H9 (cell line): ENCODE measurements around the gene STARD7. TPM values are rescaled to one million over a fixed set of nuclear protein-coding genes. Genes with fewer than 3 reads are reported as not detected.

Source experiments
- DNase-seq: peaks from one replicate; pipeline ENCODE4 v3.0.0-alpha.2; 2017
- H2AFZ ChIP-seq: one replicate; pipeline ENCODE4 v1.6.1; 2013; ENCODE audit warnings: mild to moderate bottlenecking, low read length, control low read depth, moderate library complexity
- H2AK5ac ChIP-seq: 2 replicates; pipeline ENCODE4 v1.6.1; 2013; ENCODE audit warnings: low read length, control low read depth, mixed read lengths; ENCODE audit not compliant: insufficient read length
- H2BK120ac ChIP-seq: one replicate; pipeline ENCODE4 v1.6.1; 2013; ENCODE audit warnings: low read depth, mild to moderate bottlenecking, low read length, control low read depth, inconsistent platforms; ENCODE audit not compliant: poor library complexity, severe bottlenecking
- H2BK12ac ChIP-seq: 2 replicates; pipeline ENCODE4 v1.6.1; 2013; ENCODE audit warnings: low read length, control low read depth, mixed read lengths, low read depth; ENCODE audit not compliant: insufficient read length
- H2BK15ac ChIP-seq: 2 replicates; pipeline ENCODE4 v1.6.1; 2013; ENCODE audit warnings: low read depth, low read length, control low read depth
- H2BK20ac ChIP-seq: one replicate; pipeline ENCODE4 v1.6.1; 2013; ENCODE audit warnings: low read depth, mild to moderate bottlenecking, low read length, control low read depth, inconsistent platforms; ENCODE audit not compliant: poor library complexity, severe bottlenecking
- H2BK5ac ChIP-seq: 2 replicates; pipeline ENCODE4 v1.6.1; 2013; ENCODE audit warnings: low read length, control low read depth, mixed read lengths; ENCODE audit not compliant: insufficient read length
- H3K14ac ChIP-seq: 2 replicates; pipeline ENCODE4 v1.6.1; 2013; ENCODE audit warnings: low read length, control low read depth; ENCODE audit not compliant: insufficient read depth
- H3K18ac ChIP-seq: 2 replicates; pipeline ENCODE4 v1.6.1; 2013; ENCODE audit warnings: low read depth, mild to moderate bottlenecking, mixed read lengths, low read length, control low read depth; ENCODE audit not compliant: insufficient read length
- H3K23ac ChIP-seq: 2 replicates; pipeline ENCODE4 v1.6.1; 2013; ENCODE audit warnings: low read length, control low read depth, mixed read lengths, low read depth; ENCODE audit not compliant: insufficient read length
- H3K23me2 ChIP-seq: 2 replicates; pipeline ENCODE4 v1.6.1; 2013; ENCODE audit warnings: low read depth, mild to moderate bottlenecking, mixed read lengths, low read length, control low read depth; ENCODE audit not compliant: insufficient read length, poor library complexity, severe bottlenecking
- H3K27ac ChIP-seq: 2 replicates; pipeline ENCODE4 v1.5.1; 2013; ENCODE audit warnings: low read length, control low read depth, mixed read lengths, low read depth; ENCODE audit not compliant: insufficient read length
- H3K27me3 ChIP-seq: 2 replicates; pipeline ENCODE4 v1.6.1; 2013; ENCODE audit warnings: low read length, control low read depth, inconsistent platforms; ENCODE audit not compliant: insufficient read depth
- H3K4ac ChIP-seq: 2 replicates; pipeline ENCODE4 v1.6.1; 2013; ENCODE audit warnings: low read depth, mild to moderate bottlenecking, control low read depth, inconsistent platforms, low read length, moderate library complexity
- H3K4me1 ChIP-seq: 2 replicates; pipeline ENCODE4 v1.6.1; 2013; ENCODE audit warnings: low read length, control low read depth, inconsistent platforms; ENCODE audit not compliant: insufficient read depth
- H3K4me2 ChIP-seq: 2 replicates; pipeline ENCODE4 v1.6.1; 2013; ENCODE audit warnings: low read length, control low read depth, mixed read lengths; ENCODE audit not compliant: insufficient read length, insufficient read depth
- H3K56ac ChIP-seq: 2 replicates; pipeline ENCODE4 v1.6.1; 2013; ENCODE audit warnings: low read depth, mild to moderate bottlenecking, mixed read lengths, low read length, control low read depth; ENCODE audit not compliant: insufficient read length
- H3K79me1 ChIP-seq: 2 replicates; pipeline ENCODE4 v1.6.1; 2013; ENCODE audit warnings: low read depth, mild to moderate bottlenecking, moderate library complexity, low read length, control low read depth, inconsistent platforms; ENCODE audit not compliant: insufficient read depth, poor library complexity, severe bottlenecking
- H3K79me2 ChIP-seq: 2 replicates; pipeline ENCODE4 v1.6.1; 2013; ENCODE audit warnings: low read length, control low read depth, inconsistent platforms; ENCODE audit not compliant: insufficient read depth
- H3K9ac ChIP-seq: 2 replicates; pipeline ENCODE4 v1.6.1; 2013; ENCODE audit warnings: low read length, control low read depth, mixed read lengths; ENCODE audit not compliant: insufficient read length; ENCODE audit errors: extremely low read depth
- H3K9me3 ChIP-seq: one replicate; pipeline ENCODE4 v1.6.1; 2013; ENCODE audit warnings: low read depth, low read length, inconsistent platforms; ENCODE audit not compliant: control insufficient read depth
- H3T11ph ChIP-seq: one replicate; pipeline ENCODE4 v1.6.1; 2013; ENCODE audit warnings: mild to moderate bottlenecking, low read length, control low read depth, inconsistent platforms
- H4K20me1 ChIP-seq: one replicate; pipeline ENCODE4 v1.6.1; 2013; ENCODE audit not compliant: control insufficient read depth, insufficient read length, insufficient read depth
- H4K5ac ChIP-seq: 2 replicates; pipeline ENCODE4 v1.6.1; 2013; ENCODE audit warnings: low read depth, mild to moderate bottlenecking, mixed read lengths, low read length, control low read depth; ENCODE audit not compliant: insufficient read length
- H4K8ac ChIP-seq: replicated peaks from 2 replicates; pipeline ENCODE4 v1.6.1; 2013; ENCODE audit warnings: low read length, control low read depth, mixed read lengths, low read depth; ENCODE audit not compliant: insufficient read length
- H4K91ac ChIP-seq: 2 replicates; pipeline ENCODE4 v1.6.1; 2013; ENCODE audit warnings: low read depth, mild to moderate bottlenecking, moderate library complexity, mixed read lengths, low read length, control low read depth; ENCODE audit not compliant: insufficient read length
- H3K27ac Mint-ChIP-seq, 3 experiments: 2 replicates in 2 of 3; 3 replicates in 1 of 3; pipeline ENCODE4 v1.8.0; 2020 to 2021; ENCODE audit warnings: mixed read lengths in 3 of 3, mild to moderate bottlenecking in 1 of 3, moderate library complexity in 1 of 3
- H3K27me3 Mint-ChIP-seq: 2 replicates; pipeline ENCODE4 v1.8.0; 2021; ENCODE audit warnings: low read depth, mild to moderate bottlenecking, moderate library complexity, mixed read lengths
- H3K36me3 Mint-ChIP-seq, 3 experiments: 2 replicates in 2 of 3; 3 replicates in 1 of 3; pipeline ENCODE4 v1.8.0; 2020 to 2021; ENCODE audit warnings: low read depth in 3 of 3, mixed read lengths in 3 of 3; ENCODE audit not compliant: insufficient read depth in 1 of 3
- H3K4me1 Mint-ChIP-seq, 2 experiments: 2 replicates each; pipeline ENCODE4 v1.8.0; 2020; ENCODE audit warnings: mixed read lengths in 2 of 2
- H3K4me3 Mint-ChIP-seq, 2 experiments: 2 replicates in 1 of 2; 3 replicates in 1 of 2; pipeline ENCODE4 v1.8.0; 2020 to 2021; ENCODE audit warnings: mild to moderate bottlenecking in 2 of 2, mixed read lengths in 2 of 2, moderate library complexity in 1 of 2
- H3K9me3 Mint-ChIP-seq, 2 experiments: 2 replicates in 1 of 2; 3 replicates in 1 of 2; pipeline ENCODE4 v1.8.0; 2020; ENCODE audit warnings: mild to moderate bottlenecking in 2 of 2, mixed read lengths in 2 of 2, moderate library complexity in 1 of 2
- CTCF ChIP-seq: fragments of 200-600 bp; sonication (generic); conservative IDR thresholded peaks from 3 replicates; pipeline ENCODE4 v1.8.0; 2021; ENCODE audit warnings: antibody characterized with exemption, mild to moderate bottlenecking
- WGBS: extraction: QIAGEN DNeasy Blood & Tissue Kit; methylation state at CpG from one replicate; pipeline ENCODE4 v1.1.7; 2013; ENCODE audit warnings: missing lambda C conversion rate, low lambda C conversion rate, mixed read lengths; ENCODE audit not compliant: insufficient read length; ENCODE audit errors: extremely low coverage; 5-methylcytosine and 5-hydroxymethylcytosine counted together
- total RNA-seq: library from RNA; stranded (reverse); gene quantifications from 2 replicates; pipeline ENCODE4 v1.2.1, GENCODE V29; 2021

The STARD7 gene
- total RNA-seq, 1 experiment from 2014 or later, result 212 TPM

- Histone ChIP-seq H2AK5ac (no peak overlapping the region), H3K14ac (no peak overlapping the region), H4K20me1 (no peaks in the 10 kb centered on the region), H3K23me2 (no peaks in the 10 kb centered on the region), H2BK120ac (no peak overlapping the region), H3K56ac (no peak overlapping the region), H4K91ac (no peak overlapping the region), H3K23ac (no peak overlapping the region), H3K9ac (no peak overlapping the region), H3K9me3 (no peaks in the 10 kb centered on the region), H3K18ac (no peak overlapping the region), H4K5ac (no peak overlapping the region), H3T11ph (no peak overlapping the region), H3K79me1 (no peaks in the 10 kb centered on the region), H2BK5ac (no peak overlapping the region), H3K27me3 (no peaks in the 10 kb centered on the region), H4K8ac (no peak overlapping the region), H2BK12ac (no peak overlapping the region), H2AFZ (no peak overlapping the region), H3K4me2 (no peak overlapping the region), H3K4me1 (no peaks in the 10 kb centered on the region), H3K79me2 (no peaks in the 10 kb centered on the region), H3K27ac (no peak overlapping the region), H3K4ac (no peak overlapping the region), H2BK15ac (no peak overlapping the region), H2BK20ac (no peak overlapping the region)
- no peak overlapping the region for H3K27ac Mint-ChIP-seq
- peaks cover 14% of the 10 kb centered on the region for H3K27me3 Mint-ChIP-seq
- no peak overlapping the region; a peak in 1 of 5 replicates for H3K4me3 Mint-ChIP-seq
- no CpG with 5 or more reads among the region's 9 CpGs for WGBS
- DNase-seq, result no peak
- peaks cover 10 to 14% of the 10 kb centered on the region in 2 experiments for H3K4me1 Mint-ChIP-seq
- TF ChIP-seq CTCF, result no peak
- no peaks in the 10 kb centered on the region for H3K9me3 Mint-ChIP-seq
- H3K36me3 Mint-ChIP-seq, result no peaks in the 10 kb centered on the region
Measured at GRCh38 chr2:96135171-96135570, 73.5 kb downstream of the STARD7 start.

Other genes with a start within 250 kb of the STARD7 start
- 8.2 and 9.5 TPM in 2 replicates for gene ANKRD36C, start 217.0 kb downstream of the STARD7 start, total RNA-seq
- gene GPAT2, start 173.9 kb downstream of the STARD7 start, total RNA-seq, result 0.17 TPM in 1 of 2 replicates, not detected in the other
- 2.7 TPM in 2 replicates for gene ADRA2B, start 92.3 kb downstream of the STARD7 start, total RNA-seq
- 0.72 and 0.81 TPM in 2 replicates for gene ASTL, start 70.3 kb downstream of the STARD7 start, total RNA-seq
- gene DUSP2, start 63.4 kb downstream of the STARD7 start, total RNA-seq, result 13.5 and 14.9 TPM in 2 replicates
- gene TMEM127, start 57.2 kb upstream of the STARD7 start, total RNA-seq, result 30.1 and 33.9 TPM in 2 replicates
- 67.6 and 71.9 TPM in 2 replicates for gene CIAO1, start 57.4 kb upstream of the STARD7 start, total RNA-seq
- gene SNRNP200, start 96.7 kb upstream of the STARD7 start, total RNA-seq, result 215 and 218 TPM in 2 replicates
- gene ITPRIPL1, start 116.5 kb upstream of the STARD7 start, total RNA-seq, result 16.1 and 16.3 TPM in 2 replicates
- 52.9 and 55.8 TPM in 2 replicates for gene NCAPH, start 126.9 kb upstream of the STARD7 start, total RNA-seq